H1 (cell line): ENCODE data around the gene AGPAT2. TPM values are rescaled to one million over a fixed set of nuclear protein-coding genes. Genes with fewer than 3 reads are reported as not detected.

Source experiments
- CTCF ChIA-PET: fragments of 300-600 bp; sonication (Branson Sonifier 250); formaldehyde crosslinking; loops from one replicate; lab custom pipeline; 2021; ENCODE audit not compliant: partially characterized antibody; lab: Charles Lee
- POLR2A ChIA-PET: fragments of 300-600 bp; sonication (Branson Sonifier 250); formaldehyde crosslinking; loops from one replicate; lab custom pipeline; 2021; ENCODE audit warnings: inconsistent platforms; ENCODE audit not compliant: partially characterized antibody; lab: Charles Lee
- DNase-seq, 2 experiments: peaks; one replicate each; pipeline versions ENCODE4 v3.0.0 to v3.0.0-alpha.2; 2010 to 2022; ENCODE audit warnings: low spot score in 2 of 2, low read depth in 1 of 2, mixed read lengths in 1 of 2
- FAIRE-seq: peaks from 2 replicates; lab custom pipeline; 2011; peaks lifted over from hg19 to GRCh38; lab: Jason Lieb, UNC
- H2AFZ ChIP-seq: 2 replicates; pipeline ENCODE4 v1.8.1; 2012; ENCODE audit warnings: low read length, inconsistent platforms
- H2AK5ac ChIP-seq: 2 replicates; pipeline ENCODE4 v1.6.1; 2013; ENCODE audit warnings: low read depth, low read length
- H2BK120ac ChIP-seq: replicated peaks from 2 replicates; pipeline ENCODE3; 2013; ENCODE audit warnings: low read depth, low read length, inconsistent platforms
- H2BK12ac ChIP-seq: 2 replicates; pipeline ENCODE4 v1.6.1; 2013; ENCODE audit warnings: low read depth, low read length
- H2BK15ac ChIP-seq: 2 replicates; pipeline ENCODE4 v1.6.1; 2013; ENCODE audit warnings: low read length
- H2BK20ac ChIP-seq: 2 replicates; pipeline ENCODE4 v1.6.1; 2013; ENCODE audit warnings: low read length
- H2BK5ac ChIP-seq: 2 replicates; pipeline ENCODE4 v1.6.1; 2013; ENCODE audit warnings: low read depth, low read length
- H3K14ac ChIP-seq: 2 replicates; pipeline ENCODE4 v1.6.1; 2013; ENCODE audit warnings: inconsistent platforms; ENCODE audit not compliant: insufficient read length
- H3K18ac ChIP-seq: 2 replicates; pipeline ENCODE4 v1.6.1; 2013; ENCODE audit warnings: low read length; ENCODE audit errors: extremely low read depth
- H3K23ac ChIP-seq: 2 replicates; pipeline ENCODE4 v1.6.1; 2013; ENCODE audit warnings: inconsistent platforms; ENCODE audit not compliant: insufficient read length
- H3K23me2 ChIP-seq: 2 replicates; pipeline ENCODE4 v1.6.1; 2013; ENCODE audit warnings: low read depth, low read length
- H3K27ac ChIP-seq: 2 replicates; pipeline ENCODE4 v1.6.1; 2011; ENCODE audit warnings: low read depth, low read length, inconsistent platforms
- H3K27me3 ChIP-seq, 4 experiments: replicated peaks in 1 of 4; 1 replicate in 1 of 4; 2 replicates in 3 of 4; pipeline versions ENCODE4 v1.6.1 to v1.8.1; 2011 to 2013; ENCODE audit warnings: low read length in 3 of 4, mild to moderate bottlenecking in 3 of 4, inconsistent platforms in 2 of 4, mixed read lengths in 2 of 4, moderate library complexity in 1 of 4; ENCODE audit not compliant: control insufficient read depth in 3 of 4, insufficient read depth in 3 of 4; ENCODE audit errors: extremely low read depth in 1 of 4
- H3K36me3 ChIP-seq, 4 experiments: 2 replicates each; pipeline versions ENCODE4 v1.6.1 to v1.8.1; 2011 to 2013; ENCODE audit warnings: mild to moderate bottlenecking in 4 of 4, low read length in 3 of 4, moderate library complexity in 2 of 4, control low read depth in 1 of 4, inconsistent platforms in 1 of 4; ENCODE audit not compliant: insufficient read depth in 4 of 4, control insufficient read depth in 2 of 4
- H3K4ac ChIP-seq: replicated peaks from 2 replicates; pipeline ENCODE3; 2013; ENCODE audit warnings: low read length, low read depth, mixed read lengths, inconsistent platforms; ENCODE audit not compliant: insufficient read length
- H3K4me1 ChIP-seq, 4 experiments: replicated peaks in 1 of 4; 1 replicate in 1 of 4; 2 replicates in 3 of 4; pipeline versions ENCODE4 v1.6.1 to v1.8.1; 2011 to 2013; ENCODE audit warnings: low read length in 3 of 4, inconsistent platforms in 2 of 4, mixed read lengths in 1 of 4; ENCODE audit not compliant: insufficient read depth in 4 of 4, control insufficient read depth in 3 of 4
- H3K4me2 ChIP-seq, 2 experiments: 2 replicates each; pipeline versions ENCODE4 v1.6.1 to v1.8.1; 2011 to 2013; ENCODE audit warnings: low read depth in 2 of 2, low read length in 2 of 2, control low read depth in 1 of 2, inconsistent platforms in 1 of 2, mild to moderate bottlenecking in 1 of 2; ENCODE audit not compliant: insufficient read depth in 1 of 2
- H3K4me3 ChIP-seq, 4 experiments: fragments of 200-600, 300-600 bp in 1 of 4; sonication (generic), shearing (Covaris generic), sonication (Bioruptor Twin) in 1 of 4; 2 replicates each; pipeline versions ENCODE4 v1.5.1 to v1.8.1; 2011 to 2016; ENCODE audit warnings: low read length in 4 of 4, low read depth in 3 of 4, control low read depth in 2 of 4, inconsistent platforms in 2 of 4, mild to moderate bottlenecking in 2 of 4, mixed read lengths in 1 of 4, moderate library complexity in 1 of 4; ENCODE audit not compliant: insufficient read depth in 2 of 4; ENCODE audit errors: extremely low read depth in 1 of 4
- H3K56ac ChIP-seq: replicated peaks from 2 replicates; pipeline ENCODE3; 2013; ENCODE audit warnings: low read depth, mild to moderate bottlenecking, mixed read lengths, low read length, inconsistent platforms; ENCODE audit not compliant: insufficient read length
- H3K79me1 ChIP-seq: 2 replicates; pipeline ENCODE4 v1.6.1; 2013; ENCODE audit warnings: low read depth, low read length, control low read depth
- H3K79me2 ChIP-seq, 2 experiments: 2 replicates each; pipeline versions ENCODE4 v1.6.1 to v1.8.1; 2012 to 2013; ENCODE audit warnings: low read length in 2 of 2, mild to moderate bottlenecking in 2 of 2, inconsistent platforms in 1 of 2; ENCODE audit not compliant: insufficient read depth in 2 of 2, control insufficient read depth in 1 of 2
- H3K9ac ChIP-seq, 4 experiments: replicated peaks in 1 of 4; 1 replicate in 1 of 4; 2 replicates in 3 of 4; pipeline versions ENCODE4 v1.6.1 to v1.8.1; 2011 to 2013; ENCODE audit warnings: low read depth in 3 of 4, low read length in 3 of 4, control low read depth in 2 of 4, mild to moderate bottlenecking in 2 of 4, moderate library complexity in 2 of 4, inconsistent platforms in 1 of 4; ENCODE audit errors: extremely low read depth in 1 of 4
- H3K9me3 ChIP-seq, 2 experiments: 2 replicates each; pipeline versions ENCODE4 v1.6.1 to v1.8.1; 2012 to 2013; ENCODE audit warnings: mild to moderate bottlenecking in 2 of 2, moderate library complexity in 2 of 2, control low read depth in 1 of 2, inconsistent platforms in 1 of 2, low read depth in 1 of 2, low read length in 1 of 2, mixed read lengths in 1 of 2; ENCODE audit not compliant: insufficient read depth in 2 of 2
- H4K20me1 ChIP-seq, 2 experiments: replicated peaks in 1 of 2; 2 replicates each; pipeline versions ENCODE3 to v1.8.1; 2011 to 2013; ENCODE audit warnings: inconsistent platforms in 2 of 2, low read length in 2 of 2, mild to moderate bottlenecking in 1 of 2; ENCODE audit not compliant: insufficient read depth in 2 of 2, control insufficient read depth in 1 of 2
- H4K5ac ChIP-seq: 2 replicates; pipeline ENCODE4 v1.6.1; 2013; ENCODE audit warnings: low read length, low read depth, mixed read lengths, inconsistent platforms; ENCODE audit not compliant: insufficient read length
- H4K8ac ChIP-seq: 2 replicates; pipeline ENCODE4 v1.8.0; 2013; ENCODE audit warnings: mild to moderate bottlenecking, moderate library complexity, low read length, inconsistent platforms; ENCODE audit not compliant: insufficient read depth; ENCODE audit errors: extremely low read depth
- H4K91ac ChIP-seq: replicated peaks from 2 replicates; pipeline ENCODE3; 2013; ENCODE audit warnings: low read length, mixed read lengths, inconsistent platforms; ENCODE audit not compliant: insufficient read length
- TCF12 ChIP-seq: IDR thresholded peaks from 2 replicates; pipeline ENCODE4 v1.6.1; 2011; ENCODE audit warnings: low read depth, mild to moderate bottlenecking, low read length
- WGBS, 2 experiments: shearing (Covaris generic) in 1 of 2; methylation state at CpG; one replicate each; pipeline versions ENCODE4 v1.1.6 to v1.1.7; 2013 to 2015; ENCODE audit warnings: low lambda C conversion rate in 2 of 2, mixed read lengths in 2 of 2, inconsistent platforms in 1 of 2, low coverage in 1 of 2, missing lambda C conversion rate in 1 of 2; ENCODE audit not compliant: insufficient replicate concordance in 2 of 2, insufficient coverage in 1 of 2, insufficient read length in 1 of 2; ENCODE audit errors: extremely low coverage in 1 of 2, missing lambda C conversion rate in 1 of 2; 5-methylcytosine and 5-hydroxymethylcytosine counted together
- polyA plus RNA-seq, 7 experiments: library from polyadenylated mRNA; depleted of rRNA in 3 of 7; stranded (reverse) in 5 of 7; unstranded in 2 of 7; fragments of >200 nt in 5 of 7; fragments of 200-250 nt in 2 of 7; gene quantifications; 1 replicate in 5 of 7; 2 replicates in 1 of 7; 4 replicates in 1 of 7; pipeline versions ENCODE4 v1.2.1 to v1.2.3, GENCODE V29; 2011 to 2013; ENCODE audit warnings: missing spikeins in 2 of 7, mixed read lengths in 2 of 7
- total RNA-seq: library from RNA; stranded (reverse); fragmentation: NEBNext Ultra II Directional; extraction: Animal tissue kit (Norgen Biotek cat#: 25700); gene quantifications from 2 replicates; pipeline ENCODE4 v1.2.1, GENCODE V29; 2021

AGPAT2 gene
- total and polyA plus RNA-seq, 2 of the 8 experiments (the other 6 are each of a cell fraction or from before 2014, with no cell fraction given) = 31.6 to 37.6 TPM

GRCh38 chr9:136678034-136678433, 9.2 kb downstream of the AGPAT2 start:
- TF ChIP-seq TCF12 = no peak
- 88% methylated on average over 10 of the region's 15 CpGs; no CpG with 5 or more reads in 1 of the 2 experiments for WGBS, 2 experiments

More at GRCh38 chr9:136678034-136678433, 9.2 kb downstream of the AGPAT2 start:
- no peak overlapping the region for H4K8ac ChIP-seq
- no peak overlapping the region for H3K23ac ChIP-seq
- H3K79me2 ChIP-seq = no peaks in the 10 kb centered on the region
- no peak overlapping the region for H3K4me3 ChIP-seq
- no peak overlapping the region for H2BK15ac ChIP-seq
- no peak overlapping the region for H3K9ac ChIP-seq
- no peak overlapping the region for H2BK12ac ChIP-seq
- FAIRE-seq = no peak
- H4K20me1 ChIP-seq = no peaks in the 10 kb centered on the region
- no peaks in the 10 kb centered on the region for H3K9me3 ChIP-seq
- no peak overlapping the region for H2BK120ac ChIP-seq
- no peak overlapping the region for H3K4me2 ChIP-seq
- H4K91ac ChIP-seq = no peak overlapping the region
- H3K27me3 ChIP-seq = no peaks in the 10 kb centered on the region
- no peak overlapping the region for H3K18ac ChIP-seq
- H3K4ac ChIP-seq = no peak overlapping the region
- H3K36me3 ChIP-seq = no peaks in the 10 kb centered on the region; a peak in 2 of 8 replicates
- H2AFZ ChIP-seq = no peak overlapping the region
- no peak overlapping the region for H2BK20ac ChIP-seq
- DNase-seq = no peak
- CTCF ChIA-PET = interaction anchor here (3.9 kb wide), 1 partner anchor 16 kb away, joined by 18 read pairs; no protein-coding TSS in a partner anchor
- H3K23me2 ChIP-seq = no peaks in the 10 kb centered on the region
- no peak overlapping the region for H4K5ac ChIP-seq
- peaks cover 0 to 8% (median 3%) of the 10 kb centered on the region in 4 experiments; a peak in 4 of 7 replicates for H3K4me1 ChIP-seq
- H3K27ac ChIP-seq = no peak overlapping the region
- no peak overlapping the region for H2AK5ac ChIP-seq
- no peak overlapping the region for H3K56ac ChIP-seq
- POLR2A ChIA-PET = no interaction called here
- H3K14ac ChIP-seq = no peak overlapping the region
- H2BK5ac ChIP-seq = no peak overlapping the region
- no peaks in the 10 kb centered on the region for H3K79me1 ChIP-seq
